HG03432 (cell line): ENCODE data around the gene CCDC50.

Experiments
- ATAC-seq: cut with Tn5 transposase; IDR thresholded peaks from one replicate; pipeline ENCODE4 v1.9.1; 2021; ENCODE audit warnings: mild to moderate bottlenecking, moderate library complexity; ENCODE audit not compliant: unreplicated experiment

The CCDC50 gene

GRCh38 chr3:191345334-191345733 lies 16.1 kb downstream of the CCDC50 start:
- ATAC-seq: no peak

GRCh38 chr3:191347228-191347627 lies 18.0 kb downstream of the CCDC50 start:
- ATAC-seq: no peak

GRCh38 chr3:191348098-191348497 lies 18.9 kb downstream of the CCDC50 start:
- ATAC-seq: peak; percentile 42

- no peak for ATAC-seq
Observed at GRCh38 chr3:191350396-191351090, 21.3 kb downstream of the CCDC50 start.

- no peak for ATAC-seq
Observed at GRCh38 chr3:191352014-191352413, 22.8 kb downstream of the CCDC50 start.

GRCh38 chr3:191353022-191353777 lies 24.0 kb downstream of the CCDC50 start:
- ATAC-seq: peak; percentile 41

- ATAC-seq: peak; percentile 83
Observed at GRCh38 chr3:191355406-191355805, 26.2 kb downstream of the CCDC50 start.

GRCh38 chr3:191356631-191357439 lies 27.6 kb downstream of the CCDC50 start:
- no peak for ATAC-seq

GRCh38 chr3:191357909-191358308 lies 28.7 kb downstream of the CCDC50 start:
- ATAC-seq: no peak

- peak; percentile 45 for ATAC-seq
Observed at GRCh38 chr3:191358929-191359328, 29.7 kb downstream of the CCDC50 start.

- ATAC-seq: no peak
Observed at GRCh38 chr3:191360620-191361019, 31.4 kb downstream of the CCDC50 start.

- no peak for ATAC-seq
Observed at GRCh38 chr3:191361456-191361855, 32.3 kb downstream of the CCDC50 start.

- ATAC-seq: no peak
Observed at GRCh38 chr3:191362037-191362436, 32.8 kb downstream of the CCDC50 start.

- ATAC-seq: no peak
Observed at GRCh38 chr3:191362524-191363090, 33.4 kb downstream of the CCDC50 start.

- no peak for ATAC-seq
Observed at GRCh38 chr3:191363221-191363620, 34.0 kb downstream of the CCDC50 start.

GRCh38 chr3:191366675-191367074 lies 37.5 kb downstream of the CCDC50 start:
- no peak for ATAC-seq

GRCh38 chr3:191368755-191369615 lies 39.8 kb downstream of the CCDC50 start:
- ATAC-seq: no peak

- ATAC-seq: no peak
Observed at GRCh38 chr3:191369616-191370010, 40.4 kb downstream of the CCDC50 start.

GRCh38 chr3:191372122-191372521 lies 42.9 kb downstream of the CCDC50 start:
- peak; percentile 46 for ATAC-seq

GRCh38 chr3:191373327-191373726 lies 44.1 kb downstream of the CCDC50 start:
- no peak for ATAC-seq
